ENCODE results near the gene UNC5CL.
"Not testable (repeated sequence)": the region's sequence is repeated elsewhere in the genome, so short reads cannot be mapped to it uniquely, and the experiment has no call there.

UNC5CL gene

GRCh38 chr6:41040101-41040939 is 1.3 kb upstream of the UNC5CL start:
- no peak for DNase-seq (ENCODE audit: low read depth)

- DNase-seq (ENCODE audit: low read depth) = no peak
These were observed 816 bp downstream of the UNC5CL start for GRCh38 chr6:41038205-41038604.

GRCh38 chr6:41037107-41037900 is 1.7 kb downstream of the UNC5CL start:
- DNase-seq (ENCODE audit: low read depth) = no peak

GRCh38 chr6:41036601-41037000 is 2.4 kb downstream of the UNC5CL start:
- DNase-seq (ENCODE audit: low read depth) = no peak

- DNase-seq (ENCODE audit: low read depth) = no peak
These were observed 2.8 kb downstream of the UNC5CL start for GRCh38 chr6:41036186-41036585.

- DNase-seq (ENCODE audit: low read depth) = no peak
These were observed 5.2 kb downstream of the UNC5CL start for GRCh38 chr6:41033776-41034175.

- DNase-seq (ENCODE audit: low read depth) = no peak
These were observed 6.2 kb downstream of the UNC5CL start for GRCh38 chr6:41032830-41033229.

- DNase-seq (ENCODE audit: low read depth) = no peak
These were observed 10.2 kb downstream of the UNC5CL start for GRCh38 chr6:41028561-41029412.

- DNase-seq (ENCODE audit: low read depth) = no peak
These were observed 11.0 kb downstream of the UNC5CL start for GRCh38 chr6:41027799-41028560.

GRCh38 chr6:41027241-41027640 is 11.8 kb downstream of the UNC5CL start:
- DNase-seq (ENCODE audit: low read depth) = no peak

- no peak for DNase-seq (ENCODE audit: low read depth)
These were observed 13.0 kb downstream of the UNC5CL start for GRCh38 chr6:41025966-41026530.

GRCh38 chr6:41023114-41023513 is 15.9 kb downstream of the UNC5CL start:
- no peak for DNase-seq (ENCODE audit: low read depth)

- no peak for DNase-seq (ENCODE audit: low read depth)
These were observed 16.7 kb downstream of the UNC5CL start for GRCh38 chr6:41022294-41022693.

- no peak for DNase-seq (ENCODE audit: low read depth)
These were observed 17.2 kb downstream of the UNC5CL start for GRCh38 chr6:41021832-41022231.

- DNase-seq (ENCODE audit: low read depth) = no peak
These were observed 21.4 kb downstream of the UNC5CL start for GRCh38 chr6:41017663-41018062.

- DNase-seq (ENCODE audit: low read depth) = not testable (repeated sequence)
These were observed 23.2 kb downstream of the UNC5CL start for GRCh38 chr6:41015860-41016259.

- DNase-seq (ENCODE audit: low read depth) = no peak
These were observed 24.2 kb downstream of the UNC5CL start for GRCh38 chr6:41014780-41015179.

- no peak for DNase-seq (ENCODE audit: low read depth)
These were observed 25.4 kb downstream of the UNC5CL start for GRCh38 chr6:41013466-41014153.

GRCh38 chr6:41011673-41012072 is 27.3 kb downstream of the UNC5CL start:
- DNase-seq (ENCODE audit: low read depth) = no peak

- no peak for DNase-seq (ENCODE audit: low read depth)
These were observed 29.4 kb downstream of the UNC5CL start for GRCh38 chr6:41009669-41010068.

GRCh38 chr6:41008011-41008410 is 31.0 kb downstream of the UNC5CL start:
- DNase-seq (ENCODE audit: low read depth) = no peak
